Measurements from ENCODE around the gene SFSWAP.
"Not testable (repeated sequence)": the region's sequence is repeated elsewhere in the genome, so short reads cannot be mapped to it uniquely, and the experiment has no call there.

The SFSWAP gene

DNA sequence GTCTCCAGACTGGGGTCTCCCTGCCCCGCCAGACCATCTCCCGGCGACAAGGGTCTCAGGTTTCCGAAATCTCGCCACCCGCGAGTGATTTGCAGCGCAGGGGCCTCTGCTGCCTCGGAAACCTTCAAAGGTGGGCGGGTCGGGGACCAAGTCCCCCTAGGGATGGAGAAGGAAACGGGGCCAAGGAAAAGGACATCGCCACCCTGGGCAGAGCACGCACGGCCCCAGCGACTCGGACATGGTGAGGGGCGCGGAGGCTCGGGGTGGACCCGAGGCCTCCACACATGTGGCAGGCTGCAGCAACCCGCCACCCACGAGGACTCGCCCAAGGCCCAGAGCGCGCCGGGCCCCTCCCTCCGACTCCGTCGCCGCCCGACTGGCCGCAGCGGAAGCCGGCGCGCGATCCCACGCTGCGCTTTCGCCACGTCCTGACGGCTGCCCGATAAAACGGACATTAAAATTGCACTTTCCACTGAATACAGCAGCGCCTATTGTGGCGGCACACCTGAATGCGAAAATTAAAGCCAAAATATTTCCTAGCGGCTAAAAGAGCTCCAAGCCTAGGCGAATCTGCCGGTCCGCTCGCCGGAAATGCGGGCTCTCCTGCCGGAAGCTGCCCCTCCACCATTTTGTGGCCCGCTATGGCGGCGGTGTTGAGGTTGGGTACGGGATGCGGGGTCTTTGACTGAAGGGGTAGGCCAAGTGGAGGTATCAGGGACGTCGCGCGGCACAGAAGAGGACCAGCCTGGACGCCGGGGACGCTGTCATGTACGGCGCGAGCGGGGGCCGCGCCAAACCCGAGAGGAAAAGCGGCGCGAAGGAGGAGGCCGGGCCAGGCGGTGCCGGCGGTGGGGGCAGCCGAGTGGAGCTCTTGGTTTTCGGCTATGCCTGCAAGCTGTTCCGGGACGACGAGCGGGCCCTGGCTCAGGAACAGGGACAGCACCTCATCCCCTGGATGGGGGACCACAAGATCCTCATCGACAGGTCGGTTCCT, at the start of gene SFSWAP:
Gene SFSWAP (plus strand): TSS at position 627 of the 994 bp plus-strand sequence. CDS start 140 bp downstream, at position 767.
- DNase-seq: peak; percentile 62

GRCh38 chr12:131661170-131661985, 49.5 kb upstream of the SFSWAP start:
- not testable (repeated sequence) for DNase-seq

DNA sequence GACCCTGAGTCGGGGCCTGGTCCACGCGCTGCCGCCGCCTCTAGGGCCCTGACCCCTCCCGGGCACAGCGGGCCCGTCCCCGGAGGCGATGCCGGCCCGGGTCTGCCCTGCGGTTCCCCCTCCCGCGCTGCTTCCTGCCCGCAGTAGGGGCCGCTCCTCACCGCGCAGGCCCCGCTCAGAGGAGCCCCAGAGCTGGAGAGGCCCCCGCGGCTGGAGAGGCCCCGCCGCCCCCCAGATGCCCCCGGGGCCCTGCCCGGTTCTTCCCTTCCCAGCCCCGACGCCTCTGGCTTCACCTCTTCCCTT, 49.0 kb upstream of the SFSWAP start:
- DNase-seq: not testable (repeated sequence)

DNA sequence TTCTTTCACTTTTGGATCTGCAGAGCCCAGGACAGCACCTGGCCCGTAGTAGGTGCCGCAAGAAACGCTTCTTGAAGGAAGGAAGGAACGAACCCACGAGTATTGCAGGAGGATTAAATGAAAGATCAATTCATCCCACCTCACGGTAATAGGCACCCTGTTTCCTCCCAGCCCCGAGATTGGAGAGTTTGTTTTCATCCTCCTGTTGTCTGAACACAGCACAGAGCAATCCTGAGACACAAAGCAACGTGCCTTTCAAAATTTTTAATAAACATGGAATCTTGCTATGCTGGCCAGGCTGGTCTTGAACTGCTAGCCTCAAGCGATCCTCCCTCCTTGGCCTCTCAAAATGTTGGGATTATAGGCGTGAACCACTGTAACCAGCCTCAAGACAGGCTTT, 48.5 kb upstream of the SFSWAP start:
- DNase-seq: not testable (repeated sequence)

- not testable (repeated sequence) for DNase-seq
Observed at GRCh38 chr12:131665666-131666065, 45.2 kb upstream of the SFSWAP start.

DNA sequence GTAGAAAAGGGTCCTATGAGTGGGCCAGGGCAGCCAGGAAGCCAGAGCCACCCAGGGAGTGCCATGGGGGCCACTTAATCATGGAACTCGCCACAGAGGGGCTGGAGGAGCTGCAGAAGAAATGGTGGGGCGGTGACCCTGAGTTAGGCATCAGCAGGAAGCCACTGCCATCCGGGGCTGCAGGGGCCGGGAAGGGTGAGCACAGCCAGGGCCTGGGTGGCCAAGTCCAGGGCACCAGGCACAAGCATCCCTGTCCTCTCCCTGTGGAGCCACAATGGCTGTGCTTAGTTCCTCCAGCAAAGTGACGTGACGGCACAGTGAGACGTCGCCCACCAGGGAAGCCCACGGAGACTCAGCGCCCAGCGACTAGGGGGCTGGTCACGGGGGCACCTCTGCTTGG, 44.4 kb upstream of the SFSWAP start:
- DNase-seq: not testable (repeated sequence)

- DNase-seq: not testable (repeated sequence)
Observed at GRCh38 chr12:131666978-131667601, 43.8 kb upstream of the SFSWAP start.

GRCh38 chr12:131671276-131671675, 39.6 kb upstream of the SFSWAP start:
- no peak for DNase-seq

DNA sequence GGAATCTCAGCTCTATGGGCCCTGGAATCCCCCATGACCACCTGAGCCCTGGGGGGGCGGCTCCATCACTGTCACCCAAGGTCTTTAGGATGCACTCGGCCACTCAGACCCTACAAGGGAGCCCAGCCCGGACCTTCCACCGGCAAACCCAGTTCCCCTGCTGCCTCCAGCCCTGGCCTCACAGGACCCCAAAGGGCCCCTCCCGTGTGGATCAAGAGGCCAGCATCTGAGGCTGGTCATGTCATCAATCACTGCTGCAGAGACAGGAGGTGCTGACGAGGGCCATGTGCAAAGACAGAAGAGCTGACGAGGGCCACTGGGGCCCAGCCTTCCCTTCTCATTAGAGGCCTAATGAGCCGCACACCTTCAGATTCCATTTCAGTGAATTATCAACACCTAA, 39.0 kb upstream of the SFSWAP start:
- DNase-seq: no peak

DNA sequence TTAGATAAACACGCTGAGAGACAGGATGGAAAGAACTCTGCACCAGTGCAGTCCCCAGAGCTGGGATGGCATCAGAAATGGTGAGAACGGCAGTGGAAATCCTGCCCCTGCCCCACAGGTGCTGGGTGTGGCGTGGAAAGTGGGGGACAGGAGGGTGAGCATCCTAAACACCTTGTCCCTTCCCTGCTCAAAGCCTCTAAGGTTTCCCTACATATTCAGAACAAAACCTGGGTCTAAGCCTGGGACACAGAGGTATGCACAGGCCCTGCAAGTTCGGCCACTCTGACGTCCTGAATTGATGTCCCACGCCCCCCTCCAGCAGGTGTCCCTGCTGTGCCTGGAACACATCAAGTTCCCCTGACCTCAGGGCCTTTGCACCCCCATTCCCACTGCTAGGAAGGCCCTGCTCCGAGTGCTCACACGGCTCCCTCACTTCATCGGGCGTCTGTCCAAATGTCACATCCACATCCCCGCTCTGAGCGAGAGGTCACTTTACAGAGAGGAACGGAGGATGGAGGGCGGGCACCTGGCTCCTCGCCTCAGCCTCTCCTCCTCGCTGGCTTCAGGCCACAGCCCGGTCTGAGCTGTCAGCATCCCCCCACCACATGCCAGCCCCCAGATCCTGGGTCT, 38.5 kb upstream of the SFSWAP start:
- no peak for DNase-seq

DNA sequence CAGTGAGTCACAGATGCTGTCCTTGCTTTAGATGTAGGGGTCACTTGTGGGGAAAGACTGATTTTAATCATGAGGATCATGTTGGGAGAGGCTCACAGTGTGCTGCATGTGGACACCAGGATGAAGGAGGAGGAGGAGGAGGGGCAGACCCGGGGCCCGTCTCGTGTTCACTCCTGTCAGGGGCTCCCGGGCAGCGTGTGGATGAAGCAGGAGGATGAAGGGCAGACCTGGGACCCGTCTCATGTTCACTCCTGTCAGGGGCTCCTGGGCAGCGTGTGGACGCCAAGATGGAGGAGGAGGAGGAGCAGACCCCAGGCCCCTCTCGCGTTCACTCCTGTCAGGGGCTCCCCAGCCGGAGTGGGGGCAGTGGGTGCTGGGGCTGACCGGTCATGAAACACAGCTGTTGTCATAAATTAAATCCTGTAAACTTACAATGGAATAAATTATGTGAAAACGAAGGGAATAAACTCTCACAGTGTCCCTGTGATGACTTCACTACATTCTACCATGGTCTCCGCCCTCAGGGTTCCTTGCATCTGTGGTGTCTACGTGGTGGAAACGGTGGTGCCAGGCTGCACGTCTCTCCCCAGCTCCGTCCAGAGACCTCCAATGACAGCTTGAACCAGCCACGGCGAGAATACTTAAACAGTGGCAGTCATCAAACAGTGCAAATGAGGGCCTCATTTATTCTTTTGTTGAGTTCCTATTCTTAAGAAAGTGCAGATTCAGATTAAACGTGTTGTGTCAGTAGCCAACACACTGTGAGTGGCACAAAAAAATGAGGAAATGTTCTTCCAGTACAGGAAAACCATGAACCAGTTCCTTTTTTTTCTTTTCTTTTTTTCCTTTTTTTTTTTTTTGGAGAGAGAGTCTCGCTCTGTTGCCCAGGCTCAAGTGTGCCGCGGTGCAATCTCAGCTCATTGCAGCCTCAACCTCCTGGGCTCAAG, 37.7 kb upstream of the SFSWAP start:
- DNase-seq: no peak

DNA sequence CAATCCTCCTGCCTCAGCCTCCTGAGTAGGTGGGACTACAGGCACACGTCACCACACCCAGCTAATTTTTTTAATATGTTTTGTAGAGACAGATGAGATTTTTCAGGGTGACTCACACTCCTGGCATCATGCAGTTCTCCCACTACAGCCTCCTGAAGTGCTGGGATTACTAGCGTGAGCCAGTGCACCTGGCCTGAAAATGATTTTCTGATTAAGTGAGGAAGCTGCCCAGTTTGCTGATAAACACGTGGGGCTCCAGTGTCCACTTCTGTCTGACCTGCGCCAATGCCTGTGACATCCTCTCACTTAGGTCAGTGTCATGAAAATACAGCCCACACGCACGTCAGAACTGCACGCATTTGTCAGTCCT, 37.0 kb upstream of the SFSWAP start:
- DNase-seq: no peak

DNA sequence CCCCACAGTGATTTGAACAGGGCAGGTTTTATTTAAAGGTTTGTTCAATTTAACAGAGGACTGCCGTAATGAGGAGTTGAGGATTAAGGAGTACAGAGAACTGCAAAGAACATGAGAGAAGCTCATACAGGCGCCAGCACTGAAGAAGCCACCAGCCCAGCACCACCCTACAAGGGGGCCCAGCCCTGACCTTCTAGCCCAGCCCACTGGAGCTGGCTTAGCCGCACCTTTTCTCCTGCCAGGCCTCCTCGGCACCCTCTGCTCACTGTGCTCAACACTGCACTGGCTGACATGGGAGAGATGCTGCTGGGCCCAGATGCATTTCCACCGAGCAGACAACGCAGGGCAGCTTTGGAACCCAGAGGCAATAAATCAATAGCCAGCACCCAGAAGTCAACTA, 36.5 kb upstream of the SFSWAP start:
- DNase-seq: no peak

- no peak for DNase-seq
Observed at GRCh38 chr12:131675126-131676080, 35.5 kb upstream of the SFSWAP start.

DNA sequence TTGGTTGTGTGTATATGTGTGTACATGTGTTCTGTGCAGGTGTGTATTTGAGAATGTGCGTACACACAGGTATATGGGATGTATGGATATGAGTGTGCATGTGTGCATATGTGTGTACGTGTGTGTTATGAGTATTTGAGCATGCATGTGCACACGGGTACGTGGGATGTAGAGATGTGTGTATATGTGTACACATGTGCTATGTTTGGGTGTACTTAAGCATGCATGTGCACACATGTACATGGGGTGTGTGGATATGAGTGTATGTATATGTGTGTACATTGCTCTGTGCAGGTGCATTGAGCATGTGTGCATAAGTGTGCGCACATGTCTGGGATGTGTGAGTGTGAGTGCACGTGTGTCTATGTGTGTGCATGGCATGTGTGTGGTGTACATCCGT, 34.3 kb upstream of the SFSWAP start:
- no peak for DNase-seq

DNA sequence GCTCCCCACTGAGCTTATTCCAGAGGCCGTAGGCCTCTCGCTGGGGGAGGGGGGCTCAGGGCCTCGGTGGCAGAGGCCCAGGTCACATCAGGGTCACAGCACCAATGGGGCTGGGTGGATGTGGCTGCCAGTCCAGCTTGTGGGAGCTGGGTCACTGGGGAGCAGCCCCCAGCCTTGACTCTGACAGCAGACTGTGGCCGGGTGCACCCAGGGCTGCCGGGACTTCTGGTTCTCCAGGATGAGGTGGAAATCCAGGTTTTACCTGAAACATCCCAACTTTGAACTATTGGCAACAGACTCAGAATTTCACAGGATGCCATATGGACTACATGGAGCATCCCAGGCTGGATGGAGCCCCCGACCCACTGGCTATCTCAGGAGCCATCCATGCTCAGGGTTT, 33.8 kb upstream of the SFSWAP start:
- DNase-seq: peak; percentile 9

GRCh38 chr12:131677699-131678098, 33.2 kb upstream of the SFSWAP start:
- DNase-seq: peak; percentile 4

- DNase-seq: not testable (repeated sequence)
Observed at GRCh38 chr12:131678389-131679181, 32.3 kb upstream of the SFSWAP start.

DNA sequence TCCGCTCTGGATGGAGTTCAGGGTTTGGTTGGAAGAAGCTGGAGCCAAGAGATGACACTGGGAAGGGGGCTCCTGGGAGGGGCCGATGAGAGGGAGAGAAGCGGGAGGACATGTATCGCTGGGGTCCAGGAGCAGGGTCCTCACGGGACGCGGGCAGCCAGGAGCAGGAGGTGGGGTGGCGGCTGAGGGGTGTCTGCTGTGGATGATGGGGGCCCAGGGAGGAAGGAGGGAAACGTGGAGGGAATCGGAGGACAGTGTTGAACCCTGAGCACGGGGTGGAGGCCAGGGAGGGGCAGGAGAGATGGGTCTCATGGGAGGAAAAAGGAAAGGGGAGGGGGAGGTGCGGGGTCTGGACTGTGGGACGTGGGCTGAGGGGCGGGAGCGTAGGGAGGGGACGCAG, 31.7 kb upstream of the SFSWAP start:
- not testable (repeated sequence) for DNase-seq

- DNase-seq: not testable (repeated sequence)
Observed at GRCh38 chr12:131679816-131680215, 31.1 kb upstream of the SFSWAP start.

All from 8988T (cell line).